Caco-2 (cell line): ENCODE results near the gene CMTM7. TPM values are rescaled to one million over a fixed set of nuclear protein-coding genes. Genes with fewer than 3 reads are reported as not detected.

ENCODE experiments used
- BruUV-seq: library from RNA; stranded (reverse); fragments of 400-500 nt; replicated peaks from 2 replicates; lab custom pipeline; 2021; lab: Mats Ljungman, UMichigan
- CTCF ChIA-PET: fragments of 300-600 bp; sonication (Branson Sonifier 250); formaldehyde crosslinking; loops from one replicate; lab custom pipeline; 2022; ENCODE audit warnings: antibody characterized with exemption; lab: Charles Lee
- POLR2A ChIA-PET: fragments of 300-600 bp; sonication (Branson Sonifier 250); formaldehyde crosslinking; loops from one replicate; lab custom pipeline; 2022; ENCODE audit warnings: antibody characterized with exemption; lab: Charles Lee
- DNase-seq, 2 experiments: peaks; one replicate each; pipeline versions ENCODE4 v3.0.0 to v3.0.0-alpha.2; 2020 to 2022
- H3K27me3 ChIP-seq: replicated peaks from 2 replicates; pipeline ENCODE4 v1.6.0; 2011; ENCODE audit warnings: low read length; ENCODE audit not compliant: control insufficient read depth, insufficient read depth
- H3K36me3 ChIP-seq: 2 replicates; pipeline ENCODE4 v1.5.1; 2011; ENCODE audit warnings: low read length; ENCODE audit not compliant: control insufficient read depth, insufficient read depth
- H3K4me1 ChIP-seq: fragments of 250-450 bp; sonication (Bioruptor Pico); 2 replicates; pipeline ENCODE4 v1.5.1; 2020; ENCODE audit warnings: mild to moderate bottlenecking
- H3K4me3 ChIP-seq: 2 replicates; pipeline ENCODE4 v1.5.1; 2011; ENCODE audit warnings: low read depth, mild to moderate bottlenecking, control low read depth, low read length
- H3K9me3 ChIP-seq: fragments of 250-450 bp; sonication (Bioruptor Pico); 2 replicates; pipeline ENCODE4 v1.5.1; 2020; ENCODE audit warnings: mild to moderate bottlenecking, moderate library complexity
- H3K27ac Mint-ChIP-seq: one replicate; pipeline ENCODE4 v1.8.0; 2022; ENCODE audit warnings: mixed read lengths; ENCODE audit not compliant: unreplicated experiment
- H3K27me3 Mint-ChIP-seq: one replicate; pipeline ENCODE4 v1.8.0; 2022; ENCODE audit warnings: mixed read lengths; ENCODE audit not compliant: insufficient read depth, unreplicated experiment
- H3K36me3 Mint-ChIP-seq: one replicate; pipeline ENCODE4 v1.8.0; 2022; ENCODE audit warnings: mild to moderate bottlenecking, mixed read lengths; ENCODE audit not compliant: insufficient read depth, unreplicated experiment
- H3K4me1 Mint-ChIP-seq: one replicate; pipeline ENCODE4 v1.8.0; 2022; ENCODE audit warnings: low read depth, mixed read lengths; ENCODE audit not compliant: unreplicated experiment
- H3K4me3 Mint-ChIP-seq: one replicate; pipeline ENCODE4 v1.8.0; 2022; ENCODE audit warnings: mild to moderate bottlenecking, moderate library complexity, mixed read lengths; ENCODE audit not compliant: unreplicated experiment
- H3K9me3 Mint-ChIP-seq: one replicate; pipeline ENCODE4 v1.8.0; 2022; ENCODE audit warnings: mixed read lengths; ENCODE audit not compliant: unreplicated experiment
- intact Hi-C: fragments of 100-400 bp; cut with micrococcal nuclease; formaldehyde crosslinking; loops from one replicate; pipeline ENCODE4 v1.10.0; 2022; ENCODE audit not compliant: unreplicated experiment
- total RNA-seq: library from RNA; stranded (reverse); gene quantifications from 2 replicates; pipeline ENCODE4 v1.2.3, GENCODE V29; 2022
- TF ChIP-seq, protein P1 (sequence below), 2 experiments: fragments of 200-600 bp in 1 of 2; IDR thresholded peaks; 1 replicate in 1 of 2; 2 replicates in 1 of 2; pipeline versions ENCODE4 v1.5.1 to v1.8.0; 2011 to 2022; ENCODE audit warnings: antibody characterized with exemption in 1 of 2, control low read depth in 1 of 2, inconsistent platforms in 1 of 2, low read depth in 1 of 2, low read length in 1 of 2, mild to moderate bottlenecking in 1 of 2, moderate library complexity in 1 of 2; ENCODE audit not compliant: insufficient read depth in 1 of 2, severe bottlenecking in 1 of 2, unreplicated experiment in 1 of 2

The CMTM7 gene
- total RNA-seq, 1 experiment from 2014 or later, result 27.0 TPM

DNA sequence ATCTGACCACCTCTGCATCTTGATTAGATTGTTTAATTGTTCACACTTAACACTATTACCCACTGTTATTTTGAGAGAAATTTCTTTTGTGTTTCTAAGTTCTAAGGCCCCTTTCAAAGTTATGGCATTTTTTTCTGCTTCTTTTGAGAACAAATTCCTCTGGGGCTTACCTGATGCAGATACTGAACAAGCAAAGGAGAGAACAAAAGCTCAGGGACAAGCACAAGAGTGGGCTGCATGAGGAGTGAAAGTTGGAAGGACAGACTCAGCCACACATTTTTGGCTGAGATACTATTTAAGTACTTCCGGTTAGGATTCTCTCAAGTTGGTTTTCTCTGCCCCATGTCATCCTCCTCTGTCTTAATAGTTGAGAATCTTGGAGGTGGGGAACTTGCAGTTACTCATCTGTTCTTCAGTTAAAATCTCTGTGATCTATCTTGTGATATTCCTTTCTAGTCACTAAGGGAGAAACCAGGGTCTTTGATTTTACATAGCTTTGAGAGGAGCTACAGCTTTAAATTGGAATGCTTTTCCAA lies 56.3 kb downstream of the CMTM7 start:
- H3K4me1 Mint-ChIP-seq, result no peaks in the 10 kb centered on the region
- intact Hi-C loops, result no loop called here
- DNase-seq, result no peak
- Histone ChIP-seq H3K36me3 (no peaks in the 10 kb centered on the region), H3K9me3 (no peaks in the 10 kb centered on the region), H3K27me3 (no peaks in the 10 kb centered on the region), H3K4me1 (no peaks in the 10 kb centered on the region), H3K4me3 (no peak overlapping the region)
- TF ChIP-seq, protein P1, sequence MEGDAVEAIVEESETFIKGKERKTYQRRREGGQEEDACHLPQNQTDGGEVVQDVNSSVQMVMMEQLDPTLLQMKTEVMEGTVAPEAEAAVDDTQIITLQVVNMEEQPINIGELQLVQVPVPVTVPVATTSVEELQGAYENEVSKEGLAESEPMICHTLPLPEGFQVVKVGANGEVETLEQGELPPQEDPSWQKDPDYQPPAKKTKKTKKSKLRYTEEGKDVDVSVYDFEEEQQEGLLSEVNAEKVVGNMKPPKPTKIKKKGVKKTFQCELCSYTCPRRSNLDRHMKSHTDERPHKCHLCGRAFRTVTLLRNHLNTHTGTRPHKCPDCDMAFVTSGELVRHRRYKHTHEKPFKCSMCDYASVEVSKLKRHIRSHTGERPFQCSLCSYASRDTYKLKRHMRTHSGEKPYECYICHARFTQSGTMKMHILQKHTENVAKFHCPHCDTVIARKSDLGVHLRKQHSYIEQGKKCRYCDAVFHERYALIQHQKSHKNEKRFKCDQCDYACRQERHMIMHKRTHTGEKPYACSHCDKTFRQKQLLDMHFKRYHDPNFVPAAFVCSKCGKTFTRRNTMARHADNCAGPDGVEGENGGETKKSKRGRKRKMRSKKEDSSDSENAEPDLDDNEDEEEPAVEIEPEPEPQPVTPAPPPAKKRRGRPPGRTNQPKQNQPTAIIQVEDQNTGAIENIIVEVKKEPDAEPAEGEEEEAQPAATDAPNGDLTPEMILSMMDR (IDR thresholded peaks at IDR 0.05; ENCODE audit: insufficient read depth in 1 of 2, low read depth in 1 of 2, low read length in 1 of 2, severe bottlenecking in 1 of 2, unreplicated experiment in 1 of 2), result no peak
- H3K9me3 Mint-ChIP-seq, result peaks cover 10% of the 10 kb centered on the region
- H3K4me3 Mint-ChIP-seq, result no peak overlapping the region
- H3K27ac Mint-ChIP-seq, result no peak overlapping the region
- peaks cover 7% of the 10 kb centered on the region for H3K36me3 Mint-ChIP-seq
- H3K27me3 Mint-ChIP-seq, result no peaks in the 10 kb centered on the region
- POLR2A ChIA-PET, result no interaction called here
- BruUV-seq, result no TSS peak
- CTCF ChIA-PET, result no interaction called here

GRCh38 chr3:32448686-32449474 lies 57.2 kb downstream of the CMTM7 start:
- no peaks in the 10 kb centered on the region for H3K36me3 ChIP-seq
- Mint-ChIP-seq H3K4me3 (no peak overlapping the region), H3K9me3 (peaks cover 10% of the 10 kb centered on the region), H3K27ac (no peak overlapping the region), H3K27me3 (no peaks in the 10 kb centered on the region), H3K4me1 (no peaks in the 10 kb centered on the region), H3K36me3 (peaks cover 12% of the 10 kb centered on the region)
- ChIA-PET CTCF (no interaction called here), POLR2A (no interaction called here)
- no peaks in the 10 kb centered on the region for H3K4me1 ChIP-seq
- no peak overlapping the region for H3K4me3 ChIP-seq
- BruUV-seq, result no TSS peak
- H3K9me3 ChIP-seq, result no peaks in the 10 kb centered on the region
- no peak for DNase-seq
- intact Hi-C loops, result no loop called here
- TF ChIP-seq, protein P1 (IDR thresholded peaks at IDR 0.05; ENCODE audit: insufficient read depth in 1 of 2, low read depth in 1 of 2, low read length in 1 of 2, severe bottlenecking in 1 of 2, unreplicated experiment in 1 of 2), result no peak
- no peaks in the 10 kb centered on the region for H3K27me3 ChIP-seq

DNA sequence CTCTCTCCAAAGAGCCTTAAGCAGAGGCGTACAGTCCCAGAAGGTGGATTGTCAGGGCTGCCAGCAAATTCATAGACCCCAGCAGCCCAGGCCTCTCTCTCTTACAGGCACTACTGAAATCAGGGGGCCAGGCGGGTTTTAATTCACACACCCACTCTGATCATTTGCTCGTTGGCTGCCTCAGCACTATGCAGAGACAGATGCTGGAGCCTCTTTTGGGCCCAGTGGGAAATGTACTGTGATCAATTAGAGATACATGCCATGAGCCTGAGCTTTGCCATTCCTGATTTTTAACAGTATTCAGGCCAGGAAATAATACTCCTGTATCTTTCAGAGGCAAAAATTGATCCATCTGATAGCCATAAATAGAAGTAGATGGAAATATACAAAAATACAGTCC lies 58.0 kb downstream of the CMTM7 start:
- H3K4me3 Mint-ChIP-seq, result no peak overlapping the region
- Histone ChIP-seq H3K4me3 (no peak overlapping the region), H3K9me3 (no peaks in the 10 kb centered on the region), H3K36me3 (no peaks in the 10 kb centered on the region), H3K27me3 (no peaks in the 10 kb centered on the region), H3K4me1 (no peaks in the 10 kb centered on the region)
- ChIA-PET POLR2A (no interaction called here), CTCF (no interaction called here)
- BruUV-seq, result no TSS peak
- H3K9me3 Mint-ChIP-seq, result peaks cover 10% of the 10 kb centered on the region
- intact Hi-C loops, result no loop called here
- no peaks in the 10 kb centered on the region for H3K4me1 Mint-ChIP-seq
- no peaks in the 10 kb centered on the region for H3K27me3 Mint-ChIP-seq
- TF ChIP-seq, protein P1 (IDR thresholded peaks at IDR 0.05; ENCODE audit: insufficient read depth in 1 of 2, low read depth in 1 of 2, low read length in 1 of 2, severe bottlenecking in 1 of 2, unreplicated experiment in 1 of 2), result no peak
- H3K27ac Mint-ChIP-seq, result no peak overlapping the region
- H3K36me3 Mint-ChIP-seq, result peaks cover 12% of the 10 kb centered on the region
- DNase-seq, result no peak
